K562 (cell line): ENCODE results near the gene C16orf96. TPM values are rescaled to one million over a fixed set of nuclear protein-coding genes. Genes with fewer than 3 reads are reported as not detected.

ENCODE experiments used
- ATF1 ChIP-seq, 2 experiments: fragments of 450-650 bp in 1 of 2; IDR thresholded peaks; 2 replicates each; pipeline ENCODE4 v1.6.1; 2016; ENCODE audit warnings: missing compliant biosample characterization in 1 of 2, missing genetic modification characterization in 1 of 2
- ATF7 ChIP-seq: fragments of 450-650 bp; IDR thresholded peaks from 2 replicates; pipeline ENCODE4 v1.7.1; 2014; ENCODE audit warnings: mild to moderate bottlenecking, moderate library complexity
- DACH1 ChIP-seq: fragments of 450-650 bp; IDR thresholded peaks from 2 replicates; pipeline ENCODE4 v1.6.1; 2018; ENCODE audit not compliant: partially characterized antibody
- KAT2B ChIP-seq: IDR thresholded peaks from one replicate; pipeline ENCODE4 v1.6.1; 2012; ENCODE audit warnings: low read depth, mild to moderate bottlenecking, control low read depth, inconsistent platforms, low read length, moderate library complexity
- KAT8 ChIP-seq: fragments of 450-650 bp; IDR thresholded peaks from 2 replicates; pipeline ENCODE4 v1.6.1; 2016; ENCODE audit warnings: low read depth, mild to moderate bottlenecking
- KDM2B ChIP-seq: fragments of 250-450 bp; sonication (Bioruptor Pico); IDR thresholded peaks from 2 replicates; pipeline ENCODE4 v1.8.0; 2021; ENCODE audit warnings: mild to moderate bottlenecking, moderate library complexity
- MTA3 ChIP-seq: fragments of 450-650 bp; formaldehyde crosslinking; IDR thresholded peaks from 2 replicates; pipeline ENCODE4 v1.6.1; 2017; ENCODE audit warnings: mild to moderate bottlenecking, borderline replicate concordance
- NFYB ChIP-seq: IDR thresholded peaks from 2 replicates; pipeline ENCODE4 v1.6.1; 2011; ENCODE audit warnings: mild to moderate bottlenecking, moderate library complexity; ENCODE audit not compliant: insufficient read length; ENCODE audit errors: extremely low read depth
- RBBP5 ChIP-seq: fragments of 200-600 bp; sonication (generic); IDR thresholded peaks from 2 replicates; pipeline ENCODE4 v1.6.1; 2012; ENCODE audit warnings: borderline replicate concordance, mild to moderate bottlenecking, low read length, control low read depth, inconsistent platforms; ENCODE audit not compliant: insufficient read depth, poor library complexity, severe bottlenecking
- ZFP91 ChIP-seq: sonication (generic); formaldehyde crosslinking; IDR thresholded peaks from 2 replicates; pipeline ENCODE4 v1.8.0; 2022; ENCODE audit warnings: mild to moderate bottlenecking, missing genetic modification reagents
- ZNF217 ChIP-seq: sonication (generic); formaldehyde crosslinking; IDR thresholded peaks from 2 replicates; pipeline ENCODE4 v1.8.0; 2022; ENCODE audit warnings: mild to moderate bottlenecking, missing genetic modification reagents
- polyA plus RNA-seq, 8 experiments: library from polyadenylated mRNA; depleted of rRNA in 4 of 8; stranded (reverse) in 5 of 8; unstranded in 3 of 8; fragments of >200 nt; fragmentation: Nextera tagmentation in 2 of 8; fragmentation: Illumina TruSeq in 1 of 8; extraction: Ambion mirVana in 2 of 8; extraction: Trizol in 1 of 8; gene quantifications; 2 replicates each; pipeline versions ENCODE4 v1.2.1 to v1.2.3, GENCODE V29; 2011 to 2014; ENCODE audit warnings: inconsistent platforms in 1 of 8, missing spikeins in 1 of 8
- total RNA-seq, 7 experiments: library from RNA; depleted of rRNA in 6 of 7; stranded (reverse); fragments of >200 nt in 6 of 7; fragmentation: Illumina TruSeq in 2 of 7; extraction: Trizol in 2 of 7; gene quantifications; 2 replicates each; pipeline versions ENCODE4 v1.2.1 to v1.2.3, GENCODE V29; 2011 to 2021; ENCODE audit warnings: low replicate concordance in 1 of 7
- TF ChIP-seq, protein P1 (sequence below): fragments of 450-650 bp; formaldehyde crosslinking; IDR thresholded peaks from 2 replicates; pipeline ENCODE4 v1.4.0; 2020; ENCODE audit warnings: mild to moderate bottlenecking, moderate library complexity
- TF ChIP-seq, protein P2 (sequence below): sonication (generic); formaldehyde crosslinking; IDR thresholded peaks from 2 replicates; pipeline ENCODE4 v1.8.0; 2022; ENCODE audit warnings: mild to moderate bottlenecking, missing genetic modification reagents
- TF ChIP-seq, protein P3 (sequence below): fragments of 250-450 bp; sonication (Bioruptor Pico); IDR thresholded peaks from 2 replicates; pipeline ENCODE4 v1.5.0; 2020; ENCODE audit warnings: mild to moderate bottlenecking

The C16orf96 gene
- total and polyA plus RNA-seq, 9 of the 15 experiments (the other 6 are each of a cell fraction or from before 2014, with no cell fraction given), result not detected

DNA sequence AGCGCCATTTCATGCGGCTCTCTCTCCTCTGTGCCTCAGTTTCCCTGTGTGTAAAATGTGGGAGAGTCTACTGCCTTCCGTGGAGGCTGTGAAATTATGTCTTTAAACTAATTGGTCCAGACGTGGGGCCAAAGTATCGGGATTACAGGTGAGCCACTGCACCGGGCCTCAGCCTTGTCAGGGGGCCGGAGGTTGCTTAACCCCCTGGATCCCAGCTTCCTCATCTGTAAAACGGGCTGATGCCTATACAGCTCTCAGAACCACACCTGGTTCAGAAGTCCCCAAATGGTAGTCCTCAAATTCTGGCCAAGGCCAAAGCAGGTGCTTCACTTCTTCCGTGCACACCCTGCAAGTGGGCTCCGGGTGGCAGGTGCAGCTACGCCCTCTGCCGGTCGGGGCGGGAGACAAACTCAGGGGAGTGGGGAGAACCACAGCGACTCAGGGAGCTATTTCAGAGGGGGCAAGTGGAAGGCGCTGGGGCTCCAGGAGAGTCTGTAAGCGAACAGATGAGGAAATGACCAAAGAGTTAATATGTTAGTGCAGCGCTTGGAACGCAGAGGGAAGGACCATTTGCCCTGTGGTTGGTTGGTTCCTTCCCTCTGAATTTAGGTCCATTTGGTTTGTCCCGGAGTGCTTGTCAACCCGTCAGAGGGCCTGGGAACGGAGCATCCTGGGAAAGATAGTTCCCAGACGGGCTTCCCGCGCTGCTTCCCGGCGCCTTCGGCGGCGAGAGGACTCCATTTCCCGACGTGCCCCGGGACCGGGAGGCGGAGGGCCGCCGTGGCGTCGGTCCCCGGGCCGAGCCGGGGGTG lies 68.1 kb downstream of the C16orf96 start, which contains the start of gene MGRN1 (continued):
- TF ChIP-seq ATF7 (peak; percentile 100), ZFP91 (CRISPR knock-in tag) (no peak), MTA3 (peak; percentile 85), KDM2B (CRISPR knock-in tag) (no peak), NFYB (no peak), RBBP5 (no peak), ATF1 (CRISPR knock-in tag; IDR thresholded peaks at IDR 0.05) (no peak), ATF1 (tag; IDR thresholded peaks at IDR 0.05) (peak; percentile 97), ZNF217 (CRISPR knock-in tag) (no peak), KAT2B (no peak), KAT8 (no peak), DACH1 (no peak)
- TF ChIP-seq, protein P1, sequence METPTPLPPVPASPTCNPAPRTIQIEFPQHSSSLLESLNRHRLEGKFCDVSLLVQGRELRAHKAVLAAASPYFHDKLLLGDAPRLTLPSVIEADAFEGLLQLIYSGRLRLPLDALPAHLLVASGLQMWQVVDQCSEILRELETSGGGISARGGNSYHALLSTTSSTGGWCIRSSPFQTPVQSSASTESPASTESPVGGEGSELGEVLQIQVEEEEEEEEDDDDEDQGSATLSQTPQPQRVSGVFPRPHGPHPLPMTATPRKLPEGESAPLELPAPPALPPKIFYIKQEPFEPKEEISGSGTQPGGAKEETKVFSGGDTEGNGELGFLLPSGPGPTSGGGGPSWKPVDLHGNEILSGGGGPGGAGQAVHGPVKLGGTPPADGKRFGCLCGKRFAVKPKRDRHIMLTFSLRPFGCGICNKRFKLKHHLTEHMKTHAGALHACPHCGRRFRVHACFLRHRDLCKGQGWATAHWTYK, result no peak
- TF ChIP-seq, protein P2, sequence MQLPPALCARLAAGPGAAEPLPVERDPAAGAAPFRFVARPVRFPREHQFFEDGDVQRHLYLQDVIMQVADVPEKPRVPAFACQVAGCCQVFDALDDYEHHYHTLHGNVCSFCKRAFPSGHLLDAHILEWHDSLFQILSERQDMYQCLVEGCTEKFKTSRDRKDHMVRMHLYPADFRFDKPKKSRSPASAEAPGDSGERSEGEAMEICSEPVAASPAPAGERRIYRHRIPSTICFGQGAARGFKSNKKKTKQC (CRISPR knock-in tag), result no peak
- TF ChIP-seq, protein P3, sequence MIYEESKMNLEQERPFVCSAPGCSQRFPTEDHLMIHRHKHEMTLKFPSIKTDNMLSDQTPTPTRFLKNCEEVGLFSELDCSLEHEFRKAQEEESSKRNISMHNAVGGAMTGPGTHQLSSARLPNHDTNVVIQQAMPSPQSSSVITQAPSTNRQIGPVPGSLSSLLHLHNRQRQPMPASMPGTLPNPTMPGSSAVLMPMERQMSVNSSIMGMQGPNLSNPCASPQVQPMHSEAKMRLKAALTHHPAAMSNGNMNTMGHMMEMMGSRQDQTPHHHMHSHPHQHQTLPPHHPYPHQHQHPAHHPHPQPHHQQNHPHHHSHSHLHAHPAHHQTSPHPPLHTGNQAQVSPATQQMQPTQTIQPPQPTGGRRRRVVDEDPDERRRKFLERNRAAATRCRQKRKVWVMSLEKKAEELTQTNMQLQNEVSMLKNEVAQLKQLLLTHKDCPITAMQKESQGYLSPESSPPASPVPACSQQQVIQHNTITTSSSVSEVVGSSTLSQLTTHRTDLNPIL (CRISPR knock-in tag), result no peak
